IMR-90 (cell line): ENCODE results near the gene NSUN7. TPM values are rescaled to one million over a fixed set of nuclear protein-coding genes. Genes with fewer than 3 reads are reported as not detected.

Source experiments
- ATAC-seq: fragments of 200-7000 bp; cut with Tn5 transposase; 2 replicates; pipeline ENCODE4 v1.9.1; 2020; ENCODE audit warnings: low read depth, mild to moderate bottlenecking, moderate library complexity
- BruUV-seq: library from RNA; stranded (reverse); fragments of 400-500 nt; replicated peaks from 2 replicates; lab custom pipeline; 2021; lab: Mats Ljungman, UMichigan
- CTCF ChIA-PET: fragments of 300-600 bp; formaldehyde crosslinking; extraction: SDS; loops from one replicate; lab custom pipeline; 2021; ENCODE audit warnings: antibody characterized with exemption; lab: Yijun Ruan, JAX
- POLR2A ChIA-PET: fragments of 300-600 bp; sonication (Branson Sonifier 250); formaldehyde crosslinking; loops from one replicate; lab custom pipeline; 2022; ENCODE audit warnings: antibody characterized with exemption; ENCODE audit not compliant: unreplicated experiment; lab: Charles Lee
- DNase-seq: peaks from one replicate; pipeline ENCODE4 v3.0.0; 2013
- H2AFZ ChIP-seq: replicated peaks from 2 replicates; pipeline ENCODE3; 2013; ENCODE audit warnings: low read length, mild to moderate bottlenecking; ENCODE audit not compliant: poor library complexity
- H2AK5ac ChIP-seq: 2 replicates; pipeline ENCODE4 v1.6.1; 2013; ENCODE audit warnings: low read depth, low read length, inconsistent platforms
- H2AK9ac ChIP-seq: replicated peaks from 2 replicates; pipeline ENCODE3; 2013; ENCODE audit warnings: mild to moderate bottlenecking, low read depth, low read length, moderate library complexity; ENCODE audit not compliant: poor library complexity
- H2BK120ac ChIP-seq: 2 replicates; pipeline ENCODE4 v1.6.1; 2013; ENCODE audit warnings: low read depth, low read length, inconsistent platforms
- H2BK15ac ChIP-seq: 3 replicates; pipeline ENCODE4 v1.6.1; 2013; ENCODE audit warnings: low read depth, low read length, inconsistent platforms
- H2BK20ac ChIP-seq: 2 replicates; pipeline ENCODE4 v1.6.1; 2013; ENCODE audit warnings: low read depth, mild to moderate bottlenecking, inconsistent platforms, low read length, moderate library complexity
- H2BK5ac ChIP-seq: 2 replicates; pipeline ENCODE4 v1.6.1; 2013; ENCODE audit warnings: mild to moderate bottlenecking, low read depth, low read length, inconsistent platforms; ENCODE audit not compliant: poor library complexity, severe bottlenecking
- H3K14ac ChIP-seq: replicated peaks from 2 replicates; pipeline ENCODE4 v1.6.1; 2013; ENCODE audit warnings: low read depth, low read length, inconsistent platforms
- H3K18ac ChIP-seq: 2 replicates; pipeline ENCODE4 v1.6.1; 2013; ENCODE audit warnings: low read depth, low read length, control low read depth
- H3K23ac ChIP-seq: 2 replicates; pipeline ENCODE4 v1.6.1; 2013; ENCODE audit warnings: low read depth, low read length, inconsistent platforms
- H3K27ac ChIP-seq: 2 replicates; pipeline ENCODE4 v1.5.1; 2013; ENCODE audit warnings: mild to moderate bottlenecking, control low read depth, low read length; ENCODE audit not compliant: insufficient read depth
- H3K27me3 ChIP-seq: 2 replicates; pipeline ENCODE4 v1.6.1; 2013; ENCODE audit warnings: low read length; ENCODE audit not compliant: control insufficient read depth, insufficient read depth
- H3K36me3 ChIP-seq: 2 replicates; pipeline ENCODE4 v1.6.1; 2013; ENCODE audit warnings: low read length, mixed read lengths; ENCODE audit not compliant: control insufficient read depth, insufficient read depth
- H3K4ac ChIP-seq: 2 replicates; pipeline ENCODE4 v1.6.1; 2013; ENCODE audit warnings: low read depth, low read length, inconsistent platforms
- H3K4me1 ChIP-seq: 2 replicates; pipeline ENCODE4 v1.6.1; 2013; ENCODE audit warnings: low read length, mixed read lengths; ENCODE audit not compliant: control insufficient read depth, insufficient read depth
- H3K4me2 ChIP-seq: 2 replicates; pipeline ENCODE4 v1.6.1; 2013; ENCODE audit warnings: low read depth, mild to moderate bottlenecking, control low read depth, low read length, moderate library complexity
- H3K4me3 ChIP-seq: 2 replicates; pipeline ENCODE4 v1.5.1; 2013; ENCODE audit warnings: low read depth, mild to moderate bottlenecking, control low read depth, low read length, moderate library complexity; ENCODE audit not compliant: insufficient read depth
- H3K56ac ChIP-seq: 2 replicates; pipeline ENCODE4 v1.6.1; 2013; ENCODE audit warnings: low read length, inconsistent platforms; ENCODE audit not compliant: insufficient read depth; ENCODE audit errors: extremely low read depth
- H3K79me1 ChIP-seq, 2 experiments: 2 replicates each; pipeline ENCODE4 v1.6.1; 2013; ENCODE audit warnings: low read length in 2 of 2, inconsistent platforms in 1 of 2, low read depth in 1 of 2
- H3K9ac ChIP-seq: 2 replicates; pipeline ENCODE4 v1.6.1; 2013; ENCODE audit warnings: low read depth, low read length, control low read depth
- H3K9me1 ChIP-seq: 2 replicates; pipeline ENCODE4 v1.6.1; 2013; ENCODE audit warnings: low read length, inconsistent platforms; ENCODE audit not compliant: insufficient read depth
- H3K9me3 ChIP-seq: 2 replicates; pipeline ENCODE4 v1.6.1; 2013; ENCODE audit warnings: low read length; ENCODE audit not compliant: control insufficient read depth, insufficient read depth
- H4K20me1 ChIP-seq: 2 replicates; pipeline ENCODE4 v1.6.1; 2013; ENCODE audit warnings: low read length, inconsistent platforms; ENCODE audit not compliant: insufficient read depth
- H4K5ac ChIP-seq: 2 replicates; pipeline ENCODE4 v1.6.1; 2013; ENCODE audit warnings: mild to moderate bottlenecking, low read depth, low read length, control low read depth
- H4K8ac ChIP-seq, 2 experiments: 2 replicates each; pipeline ENCODE4 v1.6.1; 2013; ENCODE audit warnings: low read depth in 2 of 2, low read length in 2 of 2, control low read depth in 1 of 2, inconsistent platforms in 1 of 2
- H4K91ac ChIP-seq: 2 replicates; pipeline ENCODE4 v1.6.1; 2013; ENCODE audit warnings: low read depth, low read length, inconsistent platforms; ENCODE audit not compliant: insufficient read depth
- BHLHE40 ChIP-seq: fragments of 150-350 bp; IDR thresholded peaks from 2 replicates; pipeline ENCODE4 v1.6.1; 2016; ENCODE audit warnings: mild to moderate bottlenecking, low read depth, low read length
- CEBPB ChIP-seq: IDR thresholded peaks from 2 replicates; pipeline ENCODE4 v1.6.1; 2012; ENCODE audit warnings: low read depth, low read length, improper control_type of control experiment
- CHD1 ChIP-seq: IDR thresholded peaks from 2 replicates; pipeline ENCODE4 v1.6.1; 2012; ENCODE audit warnings: low read depth, low read length, improper control_type of control experiment
- POLR2A ChIP-seq: IDR thresholded peaks from 2 replicates; pipeline ENCODE4 v1.6.1; 2012; ENCODE audit warnings: mild to moderate bottlenecking, low read depth, low read length
- RCOR1 ChIP-seq: IDR thresholded peaks from 2 replicates; pipeline ENCODE4 v1.6.1; 2012; ENCODE audit warnings: mild to moderate bottlenecking, low read length, improper control_type of control experiment; ENCODE audit not compliant: insufficient replicate concordance
- RFX5 ChIP-seq: IDR thresholded peaks from 2 replicates; pipeline ENCODE4 v1.8.0; 2012; ENCODE audit warnings: low read depth, mild to moderate bottlenecking, low read length, moderate library complexity
- SMC3 ChIP-seq: fragments of 150-350 bp; IDR thresholded peaks from 2 replicates; pipeline ENCODE4 v1.6.1; 2016; ENCODE audit warnings: low read depth, mild to moderate bottlenecking, antibody characterized with exemption, low read length, moderate library complexity
- WGBS, 2 experiments: methylation state at CpG; one replicate each; pipeline versions ENCODE4 v1.1.5 to v1.1.7; 2013; ENCODE audit warnings: missing lambda C conversion rate in 2 of 2; ENCODE audit not compliant: insufficient read length in 1 of 2; ENCODE audit errors: extremely low coverage in 2 of 2; 5-methylcytosine and 5-hydroxymethylcytosine counted together
- dilution Hi-C: fragments of 300-500 bp; cut with HindIII; formaldehyde crosslinking; loops from one replicate; pipeline ENCODE4 v1.14.3; 2018; ENCODE audit warnings: low sequenced_read_pairs; ENCODE audit not compliant: unreplicated experiment
- in situ Hi-C: fragments of 300-500 bp; cut with MboI; formaldehyde crosslinking; loops from 3 replicates; pipeline ENCODE4 v1.14.3; 2019; ENCODE audit warnings: low sequenced_read_pairs, inconsistent platforms, mixed read lengths
- intact Hi-C: fragments of 100-400 bp; cut with micrococcal nuclease; formaldehyde crosslinking; loops from 2 replicates; pipeline ENCODE4 v1.10.0; 2022
- polyA plus RNA-seq, 3 experiments: library from polyadenylated mRNA; depleted of rRNA; stranded (reverse); fragments of >200 nt; gene quantifications; 2 replicates each; pipeline ENCODE4 v1.2.3, GENCODE V29; 2012; ENCODE audit warnings: low replicate concordance in 1 of 3
- total RNA-seq: library from RNA; depleted of rRNA; stranded (reverse); fragments of >200 nt; gene quantifications from 2 replicates; pipeline ENCODE4 v1.2.3, GENCODE V29; 2012
- TF ChIP-seq, protein P1 (sequence below): conservative IDR thresholded peaks from 2 replicates; pipeline ENCODE4 v1.5.1; 2012; ENCODE audit warnings: mild to moderate bottlenecking, low read depth, low read length, improper control_type of control experiment
- TF ChIP-seq, protein P2 (sequence below): fragments of 150-350 bp; IDR thresholded peaks from 2 replicates; pipeline ENCODE4 v1.6.1; 2016; ENCODE audit warnings: low read depth, mild to moderate bottlenecking, low read length, moderate library complexity, borderline replicate concordance

Gene NSUN7
- total and polyA plus RNA-seq, 2 of the 4 experiments (the other 2 are of a cell fraction) = not detected

DNA sequence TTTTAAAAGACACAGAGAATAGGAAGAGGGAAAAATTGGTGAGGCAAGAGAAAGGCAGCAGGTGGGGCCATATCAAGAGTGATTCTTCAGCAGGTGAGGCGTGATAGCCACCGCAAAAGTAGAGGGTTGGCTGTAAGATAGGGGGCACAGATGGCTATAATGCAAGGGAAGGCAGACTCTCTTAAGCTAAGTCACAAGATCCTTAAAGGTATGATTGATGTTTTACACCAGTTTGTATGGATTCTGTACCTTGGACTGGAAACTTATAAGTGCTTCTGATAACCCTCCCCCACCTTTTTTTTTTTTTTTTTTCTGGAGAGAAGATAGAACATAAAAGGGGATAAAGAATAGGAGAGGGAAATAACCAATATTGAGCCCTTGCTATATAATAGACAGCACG is 40.0 kb downstream of the NSUN7 start:
- H4K8ac ChIP-seq = no peak overlapping the region
- H3K9ac ChIP-seq = no peak overlapping the region
- no peak overlapping the region for H2BK5ac ChIP-seq
- H3K4me3 ChIP-seq = no peak overlapping the region
- no peak overlapping the region for H4K91ac ChIP-seq
- H3K79me1 ChIP-seq = no peaks in the 10 kb centered on the region
- DNase-seq (no peak), ATAC-seq (no peak)
- dilution Hi-C loops (no loop called here), in situ Hi-C loops (no loop called here), intact Hi-C loops (no loop called here)
- peaks cover 8% of the 10 kb centered on the region for H3K27me3 ChIP-seq
- no peak overlapping the region for H3K56ac ChIP-seq
- H2AK9ac ChIP-seq = no peak overlapping the region
- H3K27ac ChIP-seq = no peak overlapping the region
- H2BK120ac ChIP-seq = no peak overlapping the region
- H4K20me1 ChIP-seq = no peaks in the 10 kb centered on the region
- H2BK15ac ChIP-seq = no peak overlapping the region
- TF ChIP-seq, protein P1, sequence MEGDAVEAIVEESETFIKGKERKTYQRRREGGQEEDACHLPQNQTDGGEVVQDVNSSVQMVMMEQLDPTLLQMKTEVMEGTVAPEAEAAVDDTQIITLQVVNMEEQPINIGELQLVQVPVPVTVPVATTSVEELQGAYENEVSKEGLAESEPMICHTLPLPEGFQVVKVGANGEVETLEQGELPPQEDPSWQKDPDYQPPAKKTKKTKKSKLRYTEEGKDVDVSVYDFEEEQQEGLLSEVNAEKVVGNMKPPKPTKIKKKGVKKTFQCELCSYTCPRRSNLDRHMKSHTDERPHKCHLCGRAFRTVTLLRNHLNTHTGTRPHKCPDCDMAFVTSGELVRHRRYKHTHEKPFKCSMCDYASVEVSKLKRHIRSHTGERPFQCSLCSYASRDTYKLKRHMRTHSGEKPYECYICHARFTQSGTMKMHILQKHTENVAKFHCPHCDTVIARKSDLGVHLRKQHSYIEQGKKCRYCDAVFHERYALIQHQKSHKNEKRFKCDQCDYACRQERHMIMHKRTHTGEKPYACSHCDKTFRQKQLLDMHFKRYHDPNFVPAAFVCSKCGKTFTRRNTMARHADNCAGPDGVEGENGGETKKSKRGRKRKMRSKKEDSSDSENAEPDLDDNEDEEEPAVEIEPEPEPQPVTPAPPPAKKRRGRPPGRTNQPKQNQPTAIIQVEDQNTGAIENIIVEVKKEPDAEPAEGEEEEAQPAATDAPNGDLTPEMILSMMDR = no peak
- TF ChIP-seq, protein P2, sequence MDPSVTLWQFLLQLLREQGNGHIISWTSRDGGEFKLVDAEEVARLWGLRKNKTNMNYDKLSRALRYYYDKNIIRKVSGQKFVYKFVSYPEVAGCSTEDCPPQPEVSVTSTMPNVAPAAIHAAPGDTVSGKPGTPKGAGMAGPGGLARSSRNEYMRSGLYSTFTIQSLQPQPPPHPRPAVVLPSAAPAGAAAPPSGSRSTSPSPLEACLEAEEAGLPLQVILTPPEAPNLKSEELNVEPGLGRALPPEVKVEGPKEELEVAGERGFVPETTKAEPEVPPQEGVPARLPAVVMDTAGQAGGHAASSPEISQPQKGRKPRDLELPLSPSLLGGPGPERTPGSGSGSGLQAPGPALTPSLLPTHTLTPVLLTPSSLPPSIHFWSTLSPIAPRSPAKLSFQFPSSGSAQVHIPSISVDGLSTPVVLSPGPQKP = no peak
- no peak for TF ChIP-seq CEBPB
- TF ChIP-seq BHLHE40 = no peak
- no peak for TF ChIP-seq CHD1
- TF ChIP-seq SMC3 = no peak
- no peak for TF ChIP-seq RCOR1
- no peak for TF ChIP-seq POLR2A
- TF ChIP-seq RFX5 = no peak
- ChIA-PET CTCF (no interaction called here), POLR2A (no interaction called here)
- no peak overlapping the region for H3K14ac ChIP-seq
- no peaks in the 10 kb centered on the region for H3K9me3 ChIP-seq
- H3K36me3 ChIP-seq = no peaks in the 10 kb centered on the region
- no peak overlapping the region for H4K5ac ChIP-seq
- H3K23ac ChIP-seq = no peak overlapping the region
- H3K4me1 ChIP-seq = no peaks in the 10 kb centered on the region
- H3K9me1 ChIP-seq = no peaks in the 10 kb centered on the region
- H2AFZ ChIP-seq = no peak overlapping the region
- no peak overlapping the region for H2AK5ac ChIP-seq
- no TSS peak for BruUV-seq
- 86% methylated on average over 2 of the region's 3 CpGs; no CpG with 5 or more reads in 1 of the 2 experiments for WGBS, 2 experiments
- no peak overlapping the region for H3K4ac ChIP-seq
- no peak overlapping the region for H2BK20ac ChIP-seq
- no peak overlapping the region for H3K18ac ChIP-seq
- H3K4me2 ChIP-seq = no peak overlapping the region
